Stimulated activated CD4-positive, alpha-beta T cell treated with anti-CD3 and anti-CD28 coated beads, TNF-alpha, amount 100 ng/mL, for 1 hour (primary cell): Measurements from ENCODE around the gene CNGB1.
"Not testable (repeated sequence)": the region's sequence is repeated elsewhere in the genome, so short reads cannot be mapped to it uniquely, and the experiment has no call there.

Experiments
- DNase-seq, 3 donors: peaks; one replicate each; pipeline ENCODE4 v3.0.0-alpha.2; 2020; ENCODE audit warnings: low read depth in 3 of 3, low spot score in 1 of 3

The CNGB1 gene

DNA sequence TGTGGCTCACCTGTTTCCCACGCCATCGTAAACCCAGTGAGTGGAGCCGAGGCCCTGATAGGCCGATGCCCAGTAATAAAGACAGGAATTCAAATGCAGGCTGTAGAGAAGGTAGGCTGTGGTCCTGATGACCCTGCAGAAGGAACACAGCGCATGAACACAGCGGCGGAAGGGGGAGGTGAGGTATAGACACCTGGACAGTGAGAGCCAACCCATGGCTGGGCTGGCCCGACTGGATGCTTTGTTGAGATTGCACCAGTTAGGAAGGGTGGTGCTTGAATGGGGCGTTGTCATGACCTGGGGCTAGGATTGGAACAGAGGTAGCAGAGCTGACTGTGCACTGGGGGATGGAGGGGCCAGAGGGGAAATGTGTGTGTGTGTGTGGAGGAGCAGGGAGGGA is 59.2 kb downstream of the CNGB1 start:
- no peak for DNase-seq

DNA sequence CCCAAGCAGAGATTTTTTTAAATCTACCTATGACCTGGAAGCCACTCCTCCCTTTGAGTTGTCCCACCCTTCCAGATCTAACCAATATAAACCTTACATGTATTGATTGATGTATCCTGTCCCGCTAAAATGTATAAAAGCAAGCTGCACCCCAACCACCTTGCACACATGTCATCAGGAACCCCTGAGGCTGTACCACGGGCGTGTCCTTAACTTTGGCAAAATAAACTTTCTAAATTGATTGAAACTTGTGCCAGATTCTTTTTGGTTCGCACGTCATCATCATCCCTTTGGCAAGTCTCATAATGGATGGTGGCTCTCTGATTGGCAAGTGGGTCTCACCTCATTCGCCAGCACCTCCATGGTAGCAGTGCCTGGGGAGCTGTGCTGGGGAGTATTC is 60.2 kb downstream of the CNGB1 start:
- no peak for DNase-seq

DNA sequence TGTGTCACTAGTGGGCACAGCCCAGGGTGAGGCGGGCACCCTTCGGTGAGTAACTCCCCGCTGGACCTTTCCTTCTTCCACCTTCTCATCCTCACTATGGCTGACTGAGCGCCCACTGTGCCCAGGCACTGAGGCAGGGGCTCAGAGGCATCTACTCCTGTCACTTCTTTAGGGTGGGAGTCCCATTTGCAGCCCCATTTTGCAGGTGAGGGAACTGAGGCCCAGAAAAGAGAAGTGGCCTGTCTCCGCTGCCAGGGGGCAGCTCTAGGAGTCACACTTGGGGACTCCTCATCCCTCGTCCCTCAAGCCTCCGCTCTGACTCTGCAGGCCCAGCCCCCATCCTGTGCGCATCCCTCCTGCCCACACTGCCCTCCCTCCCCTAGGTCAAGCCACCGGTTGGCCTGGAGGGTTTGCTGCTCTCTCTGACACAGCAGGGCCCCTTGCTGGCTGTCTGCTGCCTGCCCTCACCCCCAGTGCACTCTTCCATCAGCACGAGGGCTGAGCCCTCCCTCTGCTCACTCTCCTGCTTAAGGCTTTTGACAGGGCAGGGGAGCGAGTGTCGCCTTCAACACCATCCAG is 62.4 kb downstream of the CNGB1 start:
- DNase-seq = no peak

DNA sequence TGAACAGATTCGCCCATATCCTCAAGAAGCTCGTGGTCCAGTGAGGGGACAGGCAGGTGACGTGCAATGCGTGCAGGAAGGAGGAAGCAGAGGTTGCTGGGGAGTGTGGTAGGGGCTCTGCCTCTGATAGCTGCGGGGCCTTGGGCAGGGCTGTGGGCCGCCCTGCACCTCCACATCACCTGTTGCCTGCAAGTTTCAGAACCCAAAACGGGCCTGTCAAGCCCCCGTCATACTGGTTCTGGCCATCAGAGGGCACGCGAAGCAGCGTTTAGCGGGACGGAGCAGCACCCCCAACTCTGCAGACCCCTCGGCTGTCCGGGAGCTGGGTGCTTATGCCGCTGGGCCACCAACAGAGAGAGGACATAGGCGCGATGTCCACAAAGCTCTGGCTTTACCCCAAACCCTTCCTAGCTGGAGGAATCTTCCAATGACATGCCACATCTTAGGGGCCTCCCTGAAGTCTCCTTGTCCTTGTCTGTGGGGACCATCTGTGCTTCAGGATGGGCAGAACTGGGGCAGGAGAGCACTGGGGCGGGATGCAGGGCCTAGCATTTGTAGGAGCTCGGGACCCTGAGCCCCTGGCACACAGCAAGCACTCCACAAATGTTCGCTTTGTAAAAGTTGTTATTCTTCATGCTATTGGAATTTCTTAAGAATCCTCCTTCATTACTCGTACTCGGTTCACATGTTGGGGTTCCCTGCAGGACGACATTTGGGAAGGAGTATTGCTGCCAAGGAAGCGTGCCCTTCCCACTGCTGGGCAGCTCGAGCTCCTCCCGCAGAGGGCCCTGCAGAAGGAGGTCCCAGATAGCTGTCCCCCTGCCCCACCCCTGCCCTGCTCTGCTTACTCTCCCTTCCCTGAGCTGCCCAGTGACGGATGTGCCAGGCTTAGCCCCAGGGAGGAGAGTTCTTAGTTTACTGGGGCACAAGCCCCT is 64.3 kb downstream of the CNGB1 start:
- DNase-seq = peak in 1 of 3 donors; percentile 7

DNA sequence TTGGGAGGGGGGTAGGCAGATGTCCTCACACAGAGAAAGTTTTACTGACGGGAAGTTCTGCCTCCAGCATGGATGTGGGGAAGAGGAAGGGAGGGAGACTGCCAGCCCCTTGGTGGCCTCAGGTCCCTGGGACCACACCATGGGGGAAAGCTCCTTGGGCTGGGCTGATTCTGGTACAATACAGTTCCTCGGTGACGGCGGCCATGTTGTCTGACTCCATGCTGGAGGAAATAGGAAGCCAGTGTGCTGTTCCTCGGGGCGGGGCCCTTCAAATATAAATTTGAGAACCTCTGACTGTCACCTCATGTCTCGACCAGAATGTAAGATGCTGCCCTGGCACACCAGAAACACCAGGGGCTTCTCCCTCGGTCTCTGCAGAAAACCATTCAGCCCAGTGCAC is 66.8 kb downstream of the CNGB1 start:
- DNase-seq = no peak

DNA sequence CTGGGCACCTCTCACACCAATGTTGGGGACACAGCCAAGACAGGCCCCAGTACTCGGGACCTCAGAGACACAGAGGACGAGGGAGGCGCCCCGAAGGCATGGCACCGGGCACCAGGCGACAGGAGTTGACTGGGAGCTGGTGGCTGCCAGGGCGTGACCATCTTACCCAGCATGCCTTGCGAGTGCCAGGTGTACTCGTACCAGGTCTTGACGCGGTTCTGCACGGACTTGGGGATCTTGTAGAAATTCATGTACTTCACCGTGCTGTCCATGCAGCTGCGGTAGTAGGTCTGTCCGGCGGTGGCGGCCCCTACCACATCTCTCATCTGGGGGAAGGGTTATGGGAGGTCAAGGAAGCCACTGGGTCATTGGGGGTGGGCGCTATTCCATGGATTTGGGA is 67.3 kb downstream of the CNGB1 start:
- DNase-seq = no peak

DNA sequence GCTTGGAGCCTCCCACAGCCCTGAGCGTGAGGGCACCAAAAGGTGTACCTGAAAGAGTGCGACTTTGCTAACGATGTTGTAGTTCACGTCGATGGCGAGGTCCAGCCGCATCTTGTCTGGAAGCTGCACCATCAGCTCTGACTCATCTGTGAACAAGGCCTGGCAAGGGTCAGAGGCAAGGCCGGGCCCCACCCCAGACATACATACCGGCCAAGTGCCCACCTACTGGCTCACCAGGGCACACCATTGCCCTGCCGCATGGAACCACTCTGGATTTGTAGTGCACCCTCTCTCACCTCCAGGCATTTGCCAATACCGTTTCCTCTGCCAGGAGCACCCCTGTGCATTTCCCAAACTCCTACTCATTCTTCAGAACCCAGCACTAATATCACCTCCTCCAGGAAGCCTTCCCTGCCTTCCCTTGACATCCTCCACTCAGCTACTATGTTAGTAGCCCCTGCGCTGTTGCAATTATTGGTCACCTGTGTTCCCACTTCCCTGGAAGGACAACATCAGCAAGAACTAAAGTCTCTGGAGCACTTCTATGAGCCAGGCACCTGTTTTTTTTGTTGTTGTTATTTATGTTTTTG is 69.4 kb downstream of the CNGB1 start:
- no peak for DNase-seq

DNA sequence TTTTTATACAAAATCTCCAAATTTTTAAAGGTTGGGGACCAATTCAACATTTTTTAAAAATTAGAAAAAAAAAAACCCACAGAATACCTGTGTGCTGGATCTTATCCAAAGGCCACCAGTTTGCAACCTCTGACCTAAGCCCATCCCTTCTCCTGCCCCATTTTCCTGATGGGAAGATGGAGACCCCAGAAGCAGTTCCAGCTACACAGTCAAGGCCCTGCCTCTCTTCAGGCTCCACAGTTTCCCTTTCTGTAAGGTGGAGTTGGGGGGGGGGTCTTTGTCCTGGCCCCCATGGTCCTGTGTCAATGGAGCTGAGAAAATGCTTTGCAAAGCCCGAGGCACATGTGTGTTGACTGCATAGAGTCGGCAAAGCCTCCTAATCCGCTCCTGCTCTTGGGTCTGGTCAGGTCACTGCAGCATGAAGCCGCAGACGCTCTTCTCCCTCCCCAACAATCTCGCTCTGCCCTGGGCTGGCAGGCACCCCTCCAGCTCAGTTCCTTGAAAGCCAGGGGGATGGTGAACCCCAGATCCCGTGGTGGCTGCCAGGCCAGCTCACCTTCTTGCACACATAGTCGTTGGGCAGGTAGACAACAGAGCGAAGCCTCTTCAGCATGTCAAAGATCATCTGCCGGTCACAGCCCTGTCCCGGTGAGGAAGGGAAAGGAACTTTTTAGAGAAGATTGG is 70.0 kb downstream of the CNGB1 start:
- no peak for DNase-seq

DNA sequence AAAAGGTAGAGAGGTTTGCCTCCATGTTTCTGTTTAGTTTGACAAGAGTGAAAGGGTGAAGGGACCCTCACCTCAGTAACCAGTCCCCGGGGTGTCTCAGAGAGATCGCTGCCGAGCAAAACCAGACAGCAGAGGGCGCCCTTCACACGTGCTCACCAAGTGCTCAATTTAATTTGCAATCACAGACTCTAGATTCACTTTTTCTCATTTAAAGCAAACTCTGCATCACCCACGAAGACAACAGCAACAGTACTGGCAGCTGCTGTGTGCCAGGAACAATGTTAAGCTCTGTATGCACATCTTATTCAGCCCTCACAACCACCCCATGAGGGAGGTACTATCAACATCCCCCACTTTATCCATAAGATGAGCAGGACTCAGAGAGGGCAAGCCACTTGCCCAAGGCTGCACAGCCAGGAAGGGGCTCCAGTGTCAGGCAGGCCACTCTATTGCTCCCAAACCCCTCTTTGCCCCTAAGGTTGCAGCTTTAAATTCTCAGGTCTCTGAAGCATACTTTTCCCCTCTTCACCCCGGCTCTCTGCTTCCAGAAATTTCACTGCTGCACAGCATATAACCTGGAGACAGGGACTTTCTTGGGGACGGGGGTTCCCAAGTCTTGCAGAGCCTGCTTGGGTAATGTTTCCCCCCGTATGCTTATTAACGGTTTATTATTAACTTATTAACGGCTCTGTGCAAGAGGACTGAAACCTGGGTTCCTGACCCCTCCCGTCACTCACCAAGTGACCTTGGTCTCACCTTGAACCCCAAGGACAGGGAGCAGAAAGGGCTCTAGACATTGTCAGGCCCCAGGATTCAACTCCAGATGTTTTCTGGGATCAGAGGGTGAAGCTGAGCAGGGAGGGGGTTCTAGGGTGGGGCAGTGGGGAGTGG is 70.9 kb downstream of the CNGB1 start:
- DNase-seq = peak; percentile 46 to 66 (median 62)

DNA sequence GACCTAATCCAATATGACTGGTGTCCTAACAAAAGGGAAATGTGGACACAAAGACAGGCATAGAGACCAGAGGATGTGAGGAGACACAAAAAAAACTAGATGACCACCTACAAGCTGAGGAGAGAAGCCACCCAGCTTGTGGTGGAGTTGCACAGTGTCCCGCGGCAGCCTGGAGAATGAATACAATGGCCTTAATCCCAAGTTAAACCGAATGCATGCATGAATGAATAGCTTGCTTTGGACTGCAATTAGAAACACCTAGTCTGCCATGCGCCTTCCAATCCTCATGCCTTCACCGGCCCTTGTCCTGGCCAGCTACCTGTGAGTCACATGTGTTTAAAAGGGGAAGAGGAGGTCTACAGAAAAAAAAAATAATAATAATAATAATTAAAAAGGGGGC is 72.0 kb downstream of the CNGB1 start:
- no peak for DNase-seq

DNA sequence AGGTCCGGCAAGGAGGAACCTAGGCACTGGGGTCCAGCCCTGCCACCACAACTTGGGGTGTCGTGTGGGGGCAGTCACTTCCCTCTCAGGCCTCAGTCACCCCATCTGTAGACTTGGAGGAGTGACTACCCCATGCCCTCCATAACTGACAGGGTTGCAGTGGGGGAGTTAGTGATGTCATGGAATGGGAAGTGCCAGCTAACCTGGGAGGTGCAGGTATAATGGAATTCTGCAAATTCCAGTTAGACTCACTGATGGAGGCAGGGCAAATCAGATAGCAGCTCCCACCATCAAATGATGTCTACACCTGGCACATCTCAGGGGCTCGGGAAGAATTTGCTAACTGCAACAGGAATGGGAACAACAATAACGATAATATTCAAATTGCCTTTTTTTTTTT is 72.9 kb downstream of the CNGB1 start:
- no peak for DNase-seq

DNA sequence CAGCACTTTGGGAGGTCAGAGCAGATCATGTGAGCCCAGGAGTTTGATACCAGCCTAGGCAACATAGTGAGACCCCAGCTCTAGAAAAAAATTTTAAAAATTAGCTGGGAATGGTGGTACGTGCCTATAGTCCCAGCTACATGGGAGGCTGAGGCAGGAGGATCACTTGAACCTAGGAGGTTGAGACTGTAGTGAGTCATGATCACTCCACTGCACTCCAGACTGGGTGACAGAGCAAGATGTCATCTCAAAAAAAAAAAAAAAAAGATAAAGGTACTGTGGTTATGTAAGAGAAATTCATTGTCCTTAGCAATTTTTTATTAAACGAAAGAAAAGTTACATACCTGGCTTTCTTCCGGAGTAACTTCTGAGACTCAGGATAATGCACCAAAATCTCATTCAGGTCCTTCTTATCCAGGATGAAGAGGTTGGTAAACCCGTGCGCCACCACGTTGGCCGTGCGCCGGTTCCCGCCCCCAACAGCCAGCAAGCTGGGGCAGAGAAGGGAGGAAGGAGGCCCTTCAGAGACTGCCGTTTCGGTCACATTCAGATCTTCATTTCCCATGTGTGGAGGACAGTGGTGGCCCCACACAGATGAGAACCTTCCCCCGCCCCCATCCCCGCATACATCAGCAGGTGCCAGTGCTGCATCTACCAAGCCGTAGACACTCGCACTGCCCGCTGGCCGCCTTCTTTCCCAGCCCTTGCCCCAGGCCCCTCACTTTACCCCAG is 73.7 kb downstream of the CNGB1 start:
- no peak for DNase-seq

DNA sequence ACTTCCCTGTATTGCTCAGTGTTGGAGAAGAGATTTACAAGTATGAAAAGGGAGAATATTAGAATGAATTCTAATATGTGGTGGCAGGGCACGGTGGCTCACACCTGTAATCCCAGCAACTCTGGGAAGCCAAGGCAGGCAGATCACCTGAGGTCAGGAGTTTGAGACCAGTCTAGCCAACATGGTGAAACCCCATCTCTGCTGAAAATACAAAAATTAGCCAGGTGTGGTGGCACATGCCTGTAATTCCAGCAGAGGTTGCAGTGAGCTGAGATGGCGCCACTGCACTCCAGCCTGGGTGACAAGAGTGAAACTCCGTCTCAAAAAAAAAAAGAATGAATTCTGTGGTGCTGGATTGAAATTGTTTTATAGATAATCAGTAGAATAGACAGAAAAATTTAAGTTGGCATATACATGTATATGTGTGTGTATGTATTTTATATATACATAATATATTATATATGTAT is 75.8 kb downstream of the CNGB1 start:
- not testable (repeated sequence) for DNase-seq

DNA sequence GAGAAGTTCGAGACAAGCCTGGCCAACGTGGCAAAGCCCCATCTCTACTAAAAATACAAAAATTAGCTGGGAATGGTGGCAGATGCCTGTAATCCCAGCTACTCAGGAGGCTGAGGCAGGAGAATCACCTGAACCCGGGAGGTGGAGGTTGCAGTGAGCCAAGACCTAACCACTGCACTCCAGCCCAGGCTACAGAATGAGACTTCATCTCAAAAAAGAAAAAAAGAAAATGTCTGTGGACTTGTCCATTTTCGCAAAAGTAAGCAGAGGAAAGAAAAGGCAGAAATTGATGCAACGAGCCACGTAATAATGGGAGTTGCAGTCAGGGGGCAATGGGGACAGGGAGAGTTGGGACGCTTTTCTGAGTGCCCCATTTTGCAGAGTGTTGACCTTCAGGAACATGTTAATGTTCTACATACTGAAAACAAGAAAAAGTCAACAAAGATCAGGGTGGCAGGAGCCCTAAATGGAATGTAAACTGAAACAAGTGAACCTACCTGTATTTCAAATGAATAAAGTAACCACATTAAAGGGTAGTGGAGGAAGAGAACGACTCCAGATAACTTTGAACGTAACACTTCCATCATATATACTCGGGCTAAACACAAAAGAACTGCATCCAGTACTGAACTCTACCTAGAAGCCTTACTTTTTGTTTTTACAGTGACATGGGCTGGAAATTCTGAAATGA is 76.4 kb downstream of the CNGB1 start:
- no peak for DNase-seq

DNA sequence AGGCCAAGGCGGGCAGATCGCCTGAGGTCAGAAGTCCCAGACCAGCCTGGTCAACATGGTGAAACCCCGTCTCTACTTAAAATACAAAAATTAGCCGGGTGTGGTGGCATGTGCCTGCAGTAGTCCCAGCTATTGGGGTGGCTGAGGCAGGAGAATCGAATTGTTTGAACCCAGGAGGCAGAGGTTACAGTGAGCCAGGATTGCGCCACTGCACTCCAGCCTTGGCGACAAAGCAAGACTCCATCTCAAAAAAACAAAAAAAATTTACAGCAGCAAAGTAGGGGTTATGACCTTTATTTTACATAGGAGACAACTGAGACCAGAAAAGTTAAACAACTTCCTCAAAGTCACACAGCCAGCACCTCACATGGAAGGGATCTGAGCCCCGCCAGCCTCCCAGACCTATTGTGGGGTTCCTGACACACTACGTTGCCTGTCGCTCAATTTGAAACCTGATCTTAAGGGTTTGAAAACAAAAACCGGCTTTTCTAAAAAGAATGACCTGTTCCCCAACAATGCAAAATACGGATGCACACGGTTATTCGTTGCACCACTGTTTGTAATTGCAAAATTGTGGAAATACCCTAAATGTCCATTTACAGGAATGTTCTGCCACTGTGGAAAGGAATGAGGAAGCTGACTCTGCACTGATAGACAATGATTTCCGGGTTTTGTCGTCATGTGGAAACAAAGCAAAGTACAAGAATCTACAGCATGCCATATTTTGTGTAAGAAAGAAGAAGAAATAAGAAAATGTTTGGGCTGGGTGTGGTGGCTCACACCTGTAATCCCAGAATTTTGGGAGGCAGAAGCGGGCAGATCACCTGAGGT is 77.2 kb downstream of the CNGB1 start:
- DNase-seq = no peak

DNA sequence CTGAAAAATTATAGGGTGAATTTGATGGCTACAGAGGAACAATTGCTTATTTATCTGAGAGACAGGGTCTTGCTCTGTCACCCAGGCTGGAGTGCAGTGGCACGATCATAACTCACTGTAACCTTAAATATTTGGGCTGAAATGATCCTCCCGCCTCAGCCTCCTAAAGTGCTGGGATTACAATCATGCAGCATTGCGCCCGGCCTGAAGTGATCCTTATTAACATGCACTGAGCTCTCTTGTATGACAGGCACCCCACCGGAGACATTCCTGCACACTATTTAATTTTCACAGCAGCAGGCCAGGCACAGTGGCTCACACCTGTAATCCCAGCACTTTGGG is 77.7 kb downstream of the CNGB1 start:
- DNase-seq = no peak

DNA sequence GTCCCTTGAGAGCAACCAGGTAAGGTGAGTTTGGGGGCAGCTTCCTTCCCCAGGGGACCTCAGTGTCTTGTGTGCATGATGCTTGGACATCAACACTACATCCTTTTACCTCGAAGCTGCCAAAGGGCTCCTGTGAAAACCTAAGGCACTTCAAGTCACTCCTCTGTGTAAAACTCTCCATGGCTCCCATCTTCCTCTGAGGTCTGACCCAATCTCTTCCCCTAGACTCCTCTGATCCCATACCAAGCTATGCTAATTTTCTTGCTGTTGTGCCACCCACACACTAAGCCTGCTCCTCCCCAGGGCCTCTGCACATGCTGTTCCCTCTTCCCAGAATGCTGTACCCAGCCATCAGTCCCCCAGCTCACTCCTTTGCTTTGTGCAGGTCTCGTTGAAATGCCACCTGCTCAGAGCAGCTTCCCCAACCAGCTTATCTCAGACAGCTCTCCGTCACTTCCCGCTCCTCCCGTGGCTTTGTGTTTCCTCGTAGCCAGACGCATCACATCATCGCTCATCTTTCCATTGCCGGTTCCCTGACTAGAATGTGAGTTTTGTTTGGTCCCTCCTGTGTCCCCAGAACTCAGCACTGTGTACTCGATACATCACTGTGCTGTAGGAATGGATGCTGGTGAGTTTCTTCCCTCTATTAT is 78.4 kb downstream of the CNGB1 start:
- DNase-seq = no peak

DNA sequence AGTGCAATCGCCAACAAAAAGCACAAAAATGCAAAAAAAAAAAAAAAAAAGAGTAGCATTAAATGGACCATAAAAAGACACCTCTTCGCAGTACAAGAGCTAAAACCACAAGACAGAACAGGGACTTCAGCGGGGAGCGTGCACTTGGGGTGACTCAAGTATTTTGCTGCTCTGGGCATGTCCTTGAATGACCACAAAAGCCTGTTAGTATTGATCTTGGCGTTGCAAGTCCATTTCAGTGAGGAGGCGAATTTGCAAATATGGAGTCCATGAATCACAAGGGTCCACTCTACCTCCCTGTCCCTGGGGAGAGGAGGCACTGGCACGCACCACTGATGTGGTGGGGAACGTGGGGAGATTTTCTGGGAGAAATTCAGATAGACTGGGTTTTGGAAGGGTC is 78.9 kb downstream of the CNGB1 start:
- no peak for DNase-seq
